Right hindlimb (tissue), 1 donor: ENCODE measurements around the gene VIPR1.

Experiments
- DNase-seq: peaks from one replicate; pipeline ENCODE4 v3.0.0-alpha.2; 2018

VIPR1 gene

GRCh38 chr3:42511736-42512135 lies 9.3 kb downstream of the VIPR1 start:
- no peak for DNase-seq

DNA sequence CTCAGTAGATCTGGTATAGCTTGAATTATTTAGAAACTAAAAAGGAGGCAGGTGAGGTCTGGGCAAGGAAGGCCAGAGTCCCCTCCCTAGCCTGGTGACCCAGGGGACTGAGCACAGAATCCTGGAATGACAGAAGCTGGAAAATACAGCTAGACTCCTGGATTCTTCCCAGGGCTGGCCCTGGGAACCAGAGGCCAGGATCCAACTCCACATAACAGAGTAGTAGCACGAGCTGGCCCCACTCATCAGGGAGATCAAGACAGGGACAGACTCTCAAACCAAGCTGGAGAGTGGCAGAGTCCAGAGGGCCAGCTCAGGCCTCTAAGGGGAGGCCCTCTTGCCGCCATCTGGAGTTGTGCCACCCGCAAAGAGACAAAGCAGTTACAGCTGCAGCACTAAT lies 10.7 kb downstream of the VIPR1 start:
- no peak for DNase-seq

- DNase-seq, result no peak
These were observed 11.1 kb downstream of the VIPR1 start for GRCh38 chr3:42513521-42513920.

GRCh38 chr3:42514876-42515275 lies 12.4 kb downstream of the VIPR1 start:
- DNase-seq, result no peak

- no peak for DNase-seq
These were observed 13.0 kb downstream of the VIPR1 start for GRCh38 chr3:42515391-42515916.

GRCh38 chr3:42515976-42516375 lies 13.5 kb downstream of the VIPR1 start:
- no peak for DNase-seq

GRCh38 chr3:42516443-42516842 lies 14.0 kb downstream of the VIPR1 start:
- DNase-seq, result no peak

- DNase-seq, result no peak
These were observed 14.7 kb downstream of the VIPR1 start for GRCh38 chr3:42517117-42517516.

DNA sequence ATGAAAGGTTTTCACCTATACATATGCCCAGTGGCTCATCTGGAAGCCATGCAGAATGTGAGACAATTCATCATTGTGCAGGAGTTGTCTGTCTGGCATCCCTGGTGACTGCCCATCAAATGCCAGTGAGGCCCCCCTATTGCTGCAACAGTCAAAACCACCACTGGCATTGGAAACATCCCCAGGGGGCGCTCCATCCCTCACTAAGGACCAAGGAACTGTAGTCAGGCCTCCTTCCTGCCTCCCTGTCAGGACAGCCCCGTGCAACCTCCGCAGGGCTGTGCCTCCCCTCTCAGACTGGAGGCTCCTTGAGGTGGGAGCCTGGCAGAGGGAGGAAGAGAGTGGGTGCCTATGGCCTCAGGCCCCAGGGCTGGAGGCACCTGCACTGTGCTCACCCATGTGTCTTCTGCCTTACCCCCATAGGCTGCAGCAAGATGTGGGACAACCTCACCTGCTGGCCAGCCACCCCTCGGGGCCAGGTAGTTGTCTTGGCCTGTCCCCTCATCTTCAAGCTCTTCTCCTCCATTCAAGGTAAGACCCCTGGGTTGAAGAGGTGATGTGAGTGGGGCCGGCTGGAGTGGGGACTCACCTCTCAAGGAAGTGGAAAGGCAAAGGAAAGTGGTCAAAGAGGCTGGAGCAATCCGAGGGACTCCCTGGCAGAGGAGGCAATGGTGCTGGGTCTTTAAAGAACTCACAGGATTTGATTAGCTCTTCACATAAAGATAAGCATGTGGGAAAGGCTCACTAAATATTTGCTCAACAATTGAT lies 16.5 kb downstream of the VIPR1 start:
- no peak for DNase-seq

DNA sequence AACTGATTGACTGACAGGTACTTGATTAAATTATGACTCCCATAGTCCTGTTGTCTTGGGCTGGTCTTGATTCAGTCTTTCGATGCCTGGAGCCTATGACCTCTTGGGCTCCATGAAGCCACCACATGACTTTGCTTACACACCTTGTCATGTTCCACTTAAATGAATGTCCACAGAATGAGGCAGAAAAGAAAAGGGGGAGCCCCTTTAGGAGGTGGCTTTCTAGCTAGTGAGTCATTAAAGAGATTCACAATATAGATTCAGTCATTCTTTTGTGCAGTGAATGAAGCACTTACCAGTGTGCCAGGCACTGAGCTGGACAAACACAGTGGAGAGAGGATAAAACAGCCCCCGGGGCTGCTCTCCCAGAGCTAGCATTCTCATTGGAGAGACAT lies 17.1 kb downstream of the VIPR1 start:
- no peak for DNase-seq

- DNase-seq, result no peak
These were observed 17.9 kb downstream of the VIPR1 start for GRCh38 chr3:42520336-42520735.

GRCh38 chr3:42520906-42521305 lies 18.5 kb downstream of the VIPR1 start:
- no peak for DNase-seq

DNA sequence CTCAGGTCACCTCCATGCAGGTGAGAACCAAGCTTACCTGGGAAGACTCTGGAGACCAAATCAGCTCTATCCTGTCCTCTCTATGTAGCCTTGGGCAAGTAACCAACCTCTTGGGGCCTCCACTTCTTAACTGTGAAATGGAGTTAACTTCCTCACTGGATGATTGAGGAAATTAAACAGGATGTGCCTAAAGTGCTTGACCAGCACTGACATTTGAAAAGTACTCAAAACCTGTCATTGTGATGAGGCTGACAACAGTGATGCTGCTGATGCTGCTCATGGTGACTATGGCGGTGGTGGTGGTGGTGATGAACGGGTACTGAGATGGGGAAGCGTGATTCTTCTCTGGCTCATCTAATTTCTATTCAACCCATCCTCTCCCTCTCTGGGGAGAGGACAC lies 22.3 kb downstream of the VIPR1 start:
- DNase-seq, result no peak

- DNase-seq, result no peak
These were observed 22.8 kb downstream of the VIPR1 start for GRCh38 chr3:42525212-42525611.

- no peak for DNase-seq
These were observed 23.4 kb downstream of the VIPR1 start for GRCh38 chr3:42525736-42526345.

GRCh38 chr3:42526616-42527367 lies 24.3 kb downstream of the VIPR1 start:
- DNase-seq, result no peak

DNA sequence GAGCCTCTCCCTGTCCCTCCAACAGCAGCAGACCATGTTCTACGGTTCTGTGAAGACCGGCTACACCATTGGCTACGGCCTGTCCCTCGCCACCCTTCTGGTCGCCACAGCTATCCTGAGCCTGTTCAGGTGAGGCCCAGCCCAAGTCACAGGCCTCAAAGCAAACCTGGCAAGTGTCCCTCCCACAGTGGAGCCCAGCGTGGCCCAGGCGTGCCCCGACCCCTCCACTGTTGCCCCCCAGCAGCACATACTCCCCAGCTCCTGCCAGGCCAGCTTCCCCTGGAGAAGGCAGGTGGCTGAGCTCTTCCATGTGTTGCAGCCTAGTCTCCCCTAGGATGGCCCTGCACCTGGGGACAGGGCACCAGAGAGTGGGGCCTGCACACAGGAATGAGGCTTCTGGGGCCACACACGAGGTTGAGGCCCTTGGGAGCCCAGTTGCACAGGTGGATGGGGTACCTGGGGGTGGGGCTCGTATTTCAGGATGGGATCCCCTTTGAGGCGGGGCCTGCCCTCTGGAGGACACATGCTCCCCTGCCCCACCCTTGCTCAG lies 25.0 kb downstream of the VIPR1 start:
- no peak for DNase-seq

DNA sequence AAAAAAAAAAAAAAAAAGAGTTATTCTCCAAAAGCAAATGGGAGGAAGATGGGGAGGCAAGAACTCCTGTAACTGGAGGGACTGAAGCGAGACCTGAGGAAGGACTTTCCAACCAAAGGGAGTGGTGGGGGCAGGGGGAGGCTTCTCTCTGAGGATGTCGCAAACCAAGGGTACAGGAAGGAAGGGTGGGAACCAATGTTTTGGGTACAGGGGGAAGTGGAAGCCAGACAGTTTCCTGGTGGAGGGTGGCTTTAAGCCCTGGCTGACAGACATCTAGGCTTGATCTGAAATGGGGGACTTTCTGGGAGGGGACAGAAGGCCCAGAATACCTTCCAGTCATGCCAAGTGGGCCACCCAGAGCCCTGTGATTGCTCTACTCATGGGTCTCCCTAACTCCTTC lies 27.0 kb downstream of the VIPR1 start:
- no peak for DNase-seq

DNA sequence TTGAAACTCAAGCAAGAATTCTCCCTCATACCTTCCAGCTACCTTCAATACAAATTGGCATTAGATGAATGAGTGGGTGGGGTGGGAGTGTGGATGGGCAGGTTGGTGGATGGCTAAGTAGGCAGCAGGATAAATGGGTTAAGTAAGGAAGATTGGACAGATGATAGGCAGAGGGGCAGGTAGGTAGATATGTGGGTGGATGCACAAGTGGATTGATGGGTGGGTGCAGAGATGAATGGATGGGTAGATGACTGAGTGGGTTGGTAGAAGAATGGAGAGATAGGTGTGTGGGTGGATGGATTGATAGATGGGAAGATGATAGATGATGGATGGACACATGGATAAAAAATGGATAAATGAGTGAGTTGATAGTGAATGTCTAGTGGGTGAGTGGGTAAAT lies 27.6 kb downstream of the VIPR1 start:
- DNase-seq, result no peak

GRCh38 chr3:42531470-42531869 lies 29.0 kb downstream of the VIPR1 start:
- DNase-seq, result no peak

- no peak for DNase-seq
These were observed 29.8 kb downstream of the VIPR1 start for GRCh38 chr3:42532229-42532628.

GRCh38 chr3:42533161-42533897 lies 30.9 kb downstream of the VIPR1 start:
- DNase-seq, result no peak
